ENCODE data around the gene SLC9A9. TPM values are rescaled to one million over a fixed set of nuclear protein-coding genes. Genes with fewer than 3 reads are reported as not detected.
"Not testable (repeated sequence)": the region's sequence is repeated elsewhere in the genome, so short reads cannot be mapped to it uniquely, and the experiment has no call there.

The SLC9A9 gene
- total and polyA plus RNA-seq, 2 donors from 2014 or later = 3.7 to 16.5 TPM

DNA sequence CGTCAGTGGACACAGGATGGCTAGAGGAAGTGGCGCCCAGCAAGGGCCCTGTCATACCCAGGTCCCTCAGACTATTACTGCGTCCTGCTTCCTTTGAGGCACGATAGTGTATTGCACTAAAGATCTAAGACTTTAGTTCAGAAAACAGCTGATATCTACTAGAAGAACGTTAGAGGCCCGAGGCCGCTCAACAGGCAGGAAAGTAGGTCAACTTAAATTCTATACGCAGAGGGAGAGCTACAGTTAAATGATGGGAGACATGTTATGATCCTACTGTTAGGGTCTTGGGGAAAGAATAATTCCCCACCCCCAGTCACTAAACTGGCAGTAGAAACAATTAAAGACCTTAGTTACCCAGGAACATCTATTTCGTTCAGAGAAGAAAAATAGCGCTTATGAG lies 410.9 kb downstream of the SLC9A9 start:
- no peak for FAIRE-seq

DNA sequence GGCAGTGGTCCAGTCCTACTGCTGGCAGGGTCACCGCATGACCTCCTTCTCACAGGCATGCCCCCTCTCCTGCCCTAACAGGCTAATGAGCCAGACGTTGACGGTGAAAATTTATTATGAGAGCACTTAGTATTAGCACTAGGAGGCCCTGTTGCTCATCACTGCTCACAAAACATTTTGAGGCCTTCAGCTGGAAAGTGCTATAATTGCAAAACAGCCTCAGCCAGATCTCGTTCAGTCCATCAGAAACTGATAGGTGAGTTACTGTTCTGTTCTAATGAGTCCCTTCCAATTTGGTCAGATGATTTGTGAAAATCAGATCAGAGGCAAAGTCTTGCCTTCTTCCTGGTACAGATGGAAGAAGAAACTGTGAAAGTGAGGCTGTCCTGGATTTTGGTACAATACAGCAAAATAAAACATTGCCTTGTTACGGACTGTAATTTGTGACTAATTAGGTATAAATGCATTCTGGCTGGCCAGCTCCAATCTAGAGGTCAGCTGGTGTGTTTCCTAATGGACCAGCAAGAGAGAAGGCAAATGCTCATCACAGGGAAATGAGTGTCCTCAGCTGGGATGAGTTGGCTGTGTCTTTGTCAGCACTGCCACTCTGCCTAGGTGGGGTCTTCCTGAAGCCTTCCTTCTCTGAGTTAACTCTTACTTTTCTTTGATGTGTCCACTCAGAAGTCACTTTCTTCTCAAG lies 411.9 kb downstream of the SLC9A9 start:
- DNase-seq (no peak), FAIRE-seq (no peak)
- H3K27ac ChIP-seq (ENCODE audit: low read depth in 2 of 2, low read length in 2 of 2) = no peak overlapping the region
- TF ChIP-seq, protein P1, sequence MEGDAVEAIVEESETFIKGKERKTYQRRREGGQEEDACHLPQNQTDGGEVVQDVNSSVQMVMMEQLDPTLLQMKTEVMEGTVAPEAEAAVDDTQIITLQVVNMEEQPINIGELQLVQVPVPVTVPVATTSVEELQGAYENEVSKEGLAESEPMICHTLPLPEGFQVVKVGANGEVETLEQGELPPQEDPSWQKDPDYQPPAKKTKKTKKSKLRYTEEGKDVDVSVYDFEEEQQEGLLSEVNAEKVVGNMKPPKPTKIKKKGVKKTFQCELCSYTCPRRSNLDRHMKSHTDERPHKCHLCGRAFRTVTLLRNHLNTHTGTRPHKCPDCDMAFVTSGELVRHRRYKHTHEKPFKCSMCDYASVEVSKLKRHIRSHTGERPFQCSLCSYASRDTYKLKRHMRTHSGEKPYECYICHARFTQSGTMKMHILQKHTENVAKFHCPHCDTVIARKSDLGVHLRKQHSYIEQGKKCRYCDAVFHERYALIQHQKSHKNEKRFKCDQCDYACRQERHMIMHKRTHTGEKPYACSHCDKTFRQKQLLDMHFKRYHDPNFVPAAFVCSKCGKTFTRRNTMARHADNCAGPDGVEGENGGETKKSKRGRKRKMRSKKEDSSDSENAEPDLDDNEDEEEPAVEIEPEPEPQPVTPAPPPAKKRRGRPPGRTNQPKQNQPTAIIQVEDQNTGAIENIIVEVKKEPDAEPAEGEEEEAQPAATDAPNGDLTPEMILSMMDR (IDR thresholded peaks at IDR 0.05; ENCODE audit: borderline replicate concordance, extremely low read depth, insufficient read depth) = no peak
- no peaks in the 10 kb centered on the region for H3K9me3 ChIP-seq (ENCODE audit: control insufficient read depth in 2 of 3, insufficient read depth in 1 of 3, low read length in 3 of 3)
- H3K4me1 ChIP-seq (ENCODE audit: control insufficient read depth in 2 of 3, insufficient read depth in 2 of 3, low read depth in 1 of 3, low read length in 3 of 3) = no peaks in the 10 kb centered on the region
- no peak overlapping the region for H3K9ac ChIP-seq (ENCODE audit: low read length in 3 of 3)
- H3K36me3 ChIP-seq (ENCODE audit: control insufficient read depth in 2 of 3, insufficient read depth in 3 of 3, low read length in 3 of 3) = no peaks in the 10 kb centered on the region
- no peak overlapping the region for H3K4me3 ChIP-seq (ENCODE audit: low read length in 3 of 3)
- intact Hi-C loops (cut with DNase I) = no loop called here
- no peaks in the 10 kb centered on the region for H3K27me3 ChIP-seq (ENCODE audit: control insufficient read depth, insufficient read depth, low read length)

More for the DNA sequence above, 410.9 kb downstream of the SLC9A9 start:
- TF ChIP-seq, protein P1 (IDR thresholded peaks at IDR 0.05; ENCODE audit: borderline replicate concordance, extremely low read depth, insufficient read depth) = no peak
- intact Hi-C loops (cut with DNase I) = no loop called here
- no peaks in the 10 kb centered on the region for H3K36me3 ChIP-seq (ENCODE audit: control insufficient read depth in 2 of 3, insufficient read depth in 3 of 3, low read length in 3 of 3)
- H3K27ac ChIP-seq (ENCODE audit: low read depth in 2 of 2, low read length in 2 of 2) = no peak overlapping the region
- DNase-seq = no peak
- H3K9me3 ChIP-seq (ENCODE audit: control insufficient read depth in 2 of 3, insufficient read depth in 1 of 3, low read length in 3 of 3) = no peaks in the 10 kb centered on the region
- H3K9ac ChIP-seq (ENCODE audit: low read length in 3 of 3) = no peak overlapping the region
- H3K4me1 ChIP-seq (ENCODE audit: control insufficient read depth in 2 of 3, insufficient read depth in 2 of 3, low read depth in 1 of 3, low read length in 3 of 3) = no peaks in the 10 kb centered on the region
- H3K27me3 ChIP-seq (ENCODE audit: control insufficient read depth, insufficient read depth, low read length) = no peaks in the 10 kb centered on the region
- H3K4me3 ChIP-seq (ENCODE audit: low read length in 3 of 3) = no peak overlapping the region

DNA sequence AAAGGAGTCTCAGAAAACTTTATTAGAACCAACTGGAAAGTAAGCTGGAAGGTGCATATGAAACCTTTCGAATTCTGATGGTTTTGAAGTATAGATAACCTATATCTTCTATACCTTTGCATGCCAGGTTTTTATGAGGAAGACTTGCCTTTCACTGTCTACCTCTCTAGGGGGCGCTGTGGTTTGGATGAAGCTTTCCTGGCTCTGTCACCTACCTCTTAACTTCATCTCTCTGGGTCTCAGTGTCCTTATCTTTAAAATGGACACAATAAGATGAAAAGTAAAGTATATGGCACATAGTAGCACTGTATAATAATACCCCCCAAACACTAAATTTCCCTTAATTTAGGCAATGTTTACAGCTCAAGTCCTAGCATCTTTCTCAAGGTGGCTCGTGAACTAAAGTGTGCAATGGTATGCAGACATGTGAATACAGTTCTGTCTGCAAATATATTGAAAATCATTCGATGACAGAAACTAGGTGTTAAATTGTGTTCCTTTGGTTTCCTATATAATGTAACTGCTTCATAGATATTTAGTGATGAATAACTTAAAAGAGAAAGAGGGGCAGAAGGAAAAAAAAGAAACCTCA lies 414.4 kb downstream of the SLC9A9 start:
- no peak overlapping the region for H3K27ac ChIP-seq (ENCODE audit: low read depth in 2 of 2, low read length in 2 of 2)
- TF ChIP-seq, protein P1 (IDR thresholded peaks at IDR 0.05; ENCODE audit: borderline replicate concordance, extremely low read depth, insufficient read depth) = peak; percentile 13
- FAIRE-seq (no peak), DNase-seq (no peak)
- H3K9ac ChIP-seq (ENCODE audit: low read length in 3 of 3) = no peak overlapping the region
- intact Hi-C loops (cut with DNase I) = no loop called here
- H3K9me3 ChIP-seq (ENCODE audit: control insufficient read depth in 2 of 3, insufficient read depth in 1 of 3, low read length in 3 of 3) = no peaks in the 10 kb centered on the region
- H3K4me1 ChIP-seq (ENCODE audit: control insufficient read depth in 2 of 3, insufficient read depth in 2 of 3, low read depth in 1 of 3, low read length in 3 of 3) = no peaks in the 10 kb centered on the region
- H3K36me3 ChIP-seq (ENCODE audit: control insufficient read depth in 2 of 3, insufficient read depth in 3 of 3, low read length in 3 of 3) = no peaks in the 10 kb centered on the region
- no peaks in the 10 kb centered on the region for H3K27me3 ChIP-seq (ENCODE audit: control insufficient read depth, insufficient read depth, low read length)
- H3K4me3 ChIP-seq (ENCODE audit: low read length in 3 of 3) = no peak overlapping the region

DNA sequence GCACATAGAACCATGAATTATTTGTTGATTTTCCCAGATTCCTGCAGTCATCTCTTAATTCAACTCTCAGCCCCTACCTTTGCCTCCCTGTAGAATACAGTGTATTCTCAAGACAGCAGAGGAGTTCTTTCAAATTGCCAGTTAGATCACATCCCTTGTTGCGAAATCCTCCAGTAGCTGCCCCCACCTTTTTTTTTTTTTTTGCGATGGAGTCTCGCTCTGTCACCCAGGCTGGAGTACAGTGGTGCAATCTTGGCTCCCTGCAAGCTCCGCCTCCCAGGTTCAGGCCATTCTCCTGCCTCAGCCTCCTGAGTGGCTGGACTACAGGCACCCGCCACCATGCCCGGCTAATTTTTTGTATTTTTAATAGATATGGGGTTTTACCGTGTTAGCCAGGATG lies 417.0 kb downstream of the SLC9A9 start:
- H3K4me1 ChIP-seq (ENCODE audit: control insufficient read depth in 2 of 3, insufficient read depth in 2 of 3, low read depth in 1 of 3, low read length in 3 of 3); FAIRE-seq; H3K27me3 ChIP-seq (ENCODE audit: control insufficient read depth, insufficient read depth, low read length); H3K36me3 ChIP-seq (ENCODE audit: control insufficient read depth in 2 of 3, insufficient read depth in 3 of 3, low read length in 3 of 3); H3K9ac ChIP-seq (ENCODE audit: low read length in 3 of 3); H3K27ac ChIP-seq (ENCODE audit: low read depth in 2 of 2, low read length in 2 of 2); H3K9me3 ChIP-seq (ENCODE audit: control insufficient read depth in 2 of 3, insufficient read depth in 1 of 3, low read length in 3 of 3); intact Hi-C loops (cut with DNase I); DNase-seq; H3K4me3 ChIP-seq (ENCODE audit: low read length in 3 of 3): not testable (repeated sequence)
